GM11168 (cell line): ENCODE data around the gene KRTAP10-2.

Source experiments
- in situ Hi-C: fragments of 300-500 bp; cut with MboI; formaldehyde crosslinking; loops from one replicate; pipeline ENCODE4 v1.12.0; 2022; ENCODE audit warnings: low sequenced_read_pairs; ENCODE audit not compliant: unreplicated experiment

Gene KRTAP10-2

DNA sequence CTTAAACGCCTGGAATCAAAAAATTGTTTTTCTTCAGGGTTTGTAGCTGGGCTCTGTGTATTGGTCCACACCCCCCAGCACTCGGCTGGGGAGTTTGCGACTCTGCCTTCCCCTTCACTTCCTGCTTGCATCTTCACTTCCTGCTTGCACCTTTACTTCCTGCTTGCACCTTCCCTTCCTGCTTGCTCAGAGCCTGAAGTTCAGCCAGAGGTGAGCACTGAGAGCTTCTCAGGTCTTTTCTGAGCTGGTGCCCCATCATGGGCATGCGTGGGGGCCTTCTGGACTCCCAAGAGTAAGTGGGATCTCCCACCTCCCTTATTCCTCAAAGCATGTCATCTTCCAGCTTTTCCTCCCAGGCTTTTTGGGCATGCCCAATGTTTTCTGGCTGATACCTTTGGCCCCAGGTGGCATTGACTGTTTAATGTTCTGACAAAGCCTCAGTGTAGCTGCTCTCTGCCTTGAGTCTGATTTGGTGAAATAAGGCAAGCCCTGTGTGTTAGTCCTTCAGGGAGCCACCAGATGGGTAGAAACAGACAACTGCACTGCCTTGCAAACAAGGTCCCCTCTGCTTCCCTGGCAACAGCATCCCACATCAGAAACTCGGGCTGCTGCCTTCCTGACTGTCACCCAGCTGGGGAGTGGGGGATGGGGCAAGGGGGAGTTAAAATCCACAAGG, 3.5 kb downstream of the KRTAP10-2 start:
- in situ Hi-C loops: no loop called here

DNA sequence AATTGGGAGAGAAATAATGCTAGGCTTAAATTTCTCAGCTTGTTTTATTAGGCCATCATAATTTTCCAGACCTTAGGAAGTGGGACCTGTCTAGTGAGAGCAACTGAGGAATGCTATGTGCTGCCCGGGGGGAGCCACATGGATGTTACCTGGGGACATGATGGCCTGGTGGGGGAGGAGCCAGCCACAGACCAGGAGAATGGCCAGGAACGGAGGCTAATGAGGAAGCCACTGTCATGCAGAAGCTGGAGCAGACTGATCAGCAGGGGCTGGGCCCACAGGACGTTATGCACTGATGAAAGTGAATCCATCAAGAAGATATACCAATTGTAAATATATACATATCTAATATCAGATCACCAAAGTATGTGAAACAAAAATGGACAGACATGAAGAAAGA, 6.7 kb downstream of the KRTAP10-2 start:
- in situ Hi-C loops: no loop called here

GRCh38 chr21:44542716-44543115, 8.6 kb downstream of the KRTAP10-2 start:
- in situ Hi-C loops: no loop called here

DNA sequence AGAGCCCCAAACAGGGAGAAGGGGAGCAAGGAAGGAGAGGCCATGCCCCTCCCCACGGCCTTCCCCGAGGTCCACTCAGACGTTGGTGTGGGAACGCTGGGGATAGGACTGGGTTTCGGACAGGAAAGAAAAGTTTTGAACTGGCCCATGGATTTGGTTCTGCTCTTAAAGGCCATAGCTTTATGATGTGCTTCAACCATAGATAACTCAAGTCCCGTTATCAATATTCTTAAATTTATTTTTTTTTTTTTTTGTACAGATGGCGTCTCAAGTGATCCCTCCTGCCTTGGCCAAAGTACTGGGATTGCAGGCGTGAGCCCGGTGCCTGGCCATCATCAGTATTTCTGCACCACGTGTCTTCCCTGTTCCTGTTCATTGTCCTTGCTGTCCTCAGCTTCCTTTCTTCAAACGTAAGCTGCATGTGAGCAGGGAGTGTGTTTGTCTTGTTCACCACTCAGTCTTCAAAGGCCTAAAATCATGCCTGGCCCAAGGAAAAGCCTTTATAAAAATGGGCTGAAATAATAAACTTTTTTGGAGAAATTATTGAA, 10.5 kb downstream of the KRTAP10-2 start:
- in situ Hi-C loops: no loop called here

GRCh38 chr21:44539991-44540666, 11.2 kb downstream of the KRTAP10-2 start, which contains the start of gene KRTAP10-1:
TSS of gene KRTAP10-1 (minus strand) at chr21:44540195. CDS start at chr21:44540150, 45 bp downstream.
- in situ Hi-C loops: no loop called here

- in situ Hi-C loops: no loop called here
Observed at GRCh38 chr21:44539046-44539445, 12.3 kb downstream of the KRTAP10-2 start.

GRCh38 chr21:44537930-44538911, 13.1 kb downstream of the KRTAP10-2 start:
- in situ Hi-C loops: no loop called here

- in situ Hi-C loops: no loop called here
Observed at GRCh38 chr21:44535963-44536362, 15.3 kb downstream of the KRTAP10-2 start.

DNA sequence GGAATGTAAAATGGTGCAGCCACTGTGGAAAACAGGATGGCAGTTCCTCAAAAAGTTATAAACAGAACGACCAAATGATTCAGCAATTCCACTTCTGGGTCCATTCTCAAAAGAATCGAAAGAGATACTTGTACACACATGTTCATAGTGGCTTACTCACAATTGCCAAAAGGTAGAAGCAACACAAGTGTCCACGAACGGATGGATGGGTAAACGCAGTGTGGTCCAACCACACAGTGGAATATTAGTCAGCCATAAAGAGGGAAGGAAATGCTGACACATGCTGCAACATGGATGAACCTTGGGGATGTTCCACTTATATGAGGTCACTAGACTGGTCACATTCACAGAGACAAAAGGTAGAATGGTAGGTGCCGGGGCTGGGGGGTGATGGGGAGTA, 16.6 kb downstream of the KRTAP10-2 start:
- in situ Hi-C loops: no loop called here

GRCh38 chr21:44533891-44534627, 17.2 kb downstream of the KRTAP10-2 start:
- in situ Hi-C loops: no loop called here

- in situ Hi-C loops: no loop called here
Observed at GRCh38 chr21:44533121-44533890, 18.0 kb downstream of the KRTAP10-2 start.

GRCh38 chr21:44532712-44533111, 18.6 kb downstream of the KRTAP10-2 start:
- in situ Hi-C loops: no loop called here

- in situ Hi-C loops: no loop called here
Observed at GRCh38 chr21:44531606-44532564, 19.4 kb downstream of the KRTAP10-2 start.

GRCh38 chr21:44530903-44531605, 20.3 kb downstream of the KRTAP10-2 start:
- in situ Hi-C loops: no loop called here

- in situ Hi-C loops: no loop called here
Observed at GRCh38 chr21:44530221-44530902, 20.9 kb downstream of the KRTAP10-2 start.

- in situ Hi-C loops: no loop called here
Observed at GRCh38 chr21:44529503-44530125, 21.7 kb downstream of the KRTAP10-2 start.
